Stimulated activated CD8-positive, alpha-beta memory T cell treated with anti-CD3 and anti-CD28 coated beads, Interleukin-4, amount 100 ng/mL, for 24 hours (primary cell): ENCODE data around the gene VDR.
"Not testable (repeated sequence)": the region's sequence is repeated elsewhere in the genome, so short reads cannot be mapped to it uniquely, and the experiment has no call there.

Experiments used
- DNase-seq: peaks from one replicate; pipeline ENCODE4 v3.0.0-alpha.2; 2020; ENCODE audit warnings: low read depth

VDR gene

DNA sequence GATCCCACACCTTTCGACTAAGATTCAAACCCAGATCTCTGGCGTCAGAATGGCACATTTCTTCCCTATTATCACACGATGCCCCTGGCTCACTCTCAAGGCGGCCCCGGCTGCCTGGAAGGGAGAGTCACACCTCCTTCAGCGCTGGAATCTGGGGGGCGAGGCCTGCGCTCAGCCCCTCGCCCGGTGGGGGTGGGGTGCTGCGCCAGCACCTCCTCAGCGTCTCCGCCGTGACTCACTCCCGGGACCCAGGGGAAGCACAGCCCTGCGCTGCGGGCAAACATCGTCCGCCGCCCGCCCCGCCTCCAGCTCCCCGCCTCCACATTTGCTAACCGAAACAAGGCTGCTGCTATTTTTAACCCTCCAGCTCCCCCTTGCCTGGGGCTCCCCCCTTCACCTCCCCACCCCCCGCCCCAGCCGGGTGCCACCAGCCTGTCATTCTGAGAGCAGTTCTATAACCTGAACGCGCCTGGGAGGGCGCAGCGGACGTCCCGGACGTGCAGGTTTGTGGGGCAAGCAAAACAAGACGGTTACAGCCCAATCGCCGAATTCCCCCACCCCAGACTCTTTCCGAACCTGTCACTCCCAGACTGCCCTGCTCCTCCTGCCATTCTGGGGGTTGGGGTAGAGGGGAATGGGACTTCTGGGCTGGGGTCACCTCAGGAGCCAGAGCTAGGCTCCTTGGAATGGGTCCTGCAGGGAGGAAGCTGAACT, 91.8 kb downstream of the VDR start:
- DNase-seq, result peak; percentile 89

DNA sequence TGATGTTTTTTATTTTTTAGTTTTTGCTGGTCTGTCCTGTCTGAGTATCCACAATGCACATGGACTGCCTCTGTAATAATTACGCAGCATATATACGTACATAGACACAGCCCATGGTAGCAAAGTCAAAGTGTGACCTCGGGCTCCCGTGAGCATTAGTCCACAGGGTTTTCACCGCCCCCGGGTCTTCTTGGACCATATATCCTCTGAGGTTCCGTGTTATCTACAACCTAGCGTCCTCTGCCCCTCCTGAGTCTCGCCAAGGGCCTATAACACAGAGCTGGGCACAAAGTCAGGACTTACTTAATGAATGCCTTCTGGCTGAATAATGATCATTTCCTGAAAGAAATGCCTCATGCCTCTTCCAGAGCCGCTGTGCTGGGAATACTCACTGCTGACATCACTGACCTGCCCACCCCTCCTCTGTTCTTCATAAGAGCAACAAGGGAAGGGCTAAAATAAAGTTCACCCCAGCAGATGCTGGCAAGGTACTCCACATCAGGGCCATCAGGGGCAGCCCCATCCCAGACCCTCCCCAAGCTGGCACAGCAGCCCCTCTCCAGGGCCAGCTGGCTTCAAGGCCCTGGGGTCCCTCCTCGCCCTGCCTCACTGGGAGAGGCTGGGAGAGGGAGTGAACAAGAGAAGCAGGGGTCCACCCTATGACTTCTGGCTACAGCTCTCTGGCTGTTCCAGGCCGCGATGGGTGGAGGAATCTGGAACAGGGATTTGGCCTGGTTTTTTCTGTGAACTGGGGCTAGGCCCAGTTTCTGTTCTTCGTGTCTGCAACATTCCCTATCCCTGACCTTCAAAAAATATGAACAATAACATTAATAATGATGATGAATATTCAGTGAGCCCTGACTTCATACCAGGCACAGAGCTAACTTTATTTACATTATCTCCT, 93.0 kb downstream of the VDR start:
- DNase-seq, result no peak

GRCh38 chr12:47811072-47811396, 93.8 kb downstream of the VDR start:
- no peak for DNase-seq

- DNase-seq, result not testable (repeated sequence)
Observed at GRCh38 chr12:47809518-47809917, 95.3 kb downstream of the VDR start.

DNA sequence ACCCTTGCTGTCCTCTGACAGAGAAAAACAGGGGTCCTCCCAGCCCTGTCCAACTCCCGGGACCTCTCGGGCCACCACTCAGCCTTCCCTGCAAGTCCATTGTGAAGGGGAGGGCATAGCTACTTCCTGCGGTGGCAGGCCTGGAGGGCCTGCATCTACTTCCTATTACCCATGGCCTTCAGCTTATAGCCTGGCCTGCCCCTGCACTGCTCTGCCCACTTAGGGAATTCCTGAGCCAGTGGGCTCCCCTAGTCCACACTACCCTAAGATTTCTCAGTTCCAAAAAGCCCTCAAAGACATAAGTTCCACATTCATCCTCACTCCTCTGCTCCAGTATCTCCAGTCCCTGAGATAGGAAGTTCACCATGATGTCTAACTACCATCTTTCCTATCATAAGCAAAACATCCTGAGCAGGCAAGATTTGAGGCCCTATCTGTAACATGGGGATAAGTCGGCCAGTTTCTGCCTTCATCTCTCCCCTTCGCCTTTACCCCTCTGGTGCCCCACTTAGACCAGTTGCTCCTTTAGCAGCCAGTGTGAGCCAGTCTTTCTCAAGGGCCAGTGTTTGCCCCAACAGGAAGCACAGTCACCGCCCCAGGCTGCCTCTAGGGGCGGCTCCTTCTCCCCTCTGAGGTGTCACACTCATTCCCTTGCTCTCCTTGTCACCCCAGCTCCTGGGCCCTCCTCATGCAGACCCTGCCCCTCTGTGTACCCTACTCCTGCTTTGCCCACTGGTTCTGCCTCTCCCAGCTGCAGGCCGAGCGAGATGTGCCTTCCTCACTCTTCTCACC, 96.0 kb downstream of the VDR start:
- DNase-seq, result no peak

- peak; percentile 78 for DNase-seq
Observed at GRCh38 chr12:47808050-47808449, 96.7 kb downstream of the VDR start.

DNA sequence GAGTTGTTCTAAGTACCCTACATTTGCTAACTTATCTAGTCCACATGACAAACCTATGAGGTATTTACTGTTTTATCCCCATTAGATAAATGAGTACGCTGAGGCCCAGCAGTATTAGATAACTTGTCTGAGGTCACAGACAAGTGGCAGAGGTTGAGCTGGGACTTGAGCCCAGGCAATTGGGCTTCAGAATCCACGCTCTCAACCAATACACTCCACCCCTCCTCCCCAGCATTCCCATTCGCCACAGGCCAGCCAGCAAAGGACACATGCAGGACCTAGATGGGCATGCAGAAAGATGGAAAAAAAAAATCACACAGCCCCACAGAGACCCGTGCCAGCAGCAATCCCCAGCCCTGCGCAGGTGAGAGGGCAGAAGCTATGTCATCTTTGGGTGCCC, 97.5 kb downstream of the VDR start:
- DNase-seq, result no peak

DNA sequence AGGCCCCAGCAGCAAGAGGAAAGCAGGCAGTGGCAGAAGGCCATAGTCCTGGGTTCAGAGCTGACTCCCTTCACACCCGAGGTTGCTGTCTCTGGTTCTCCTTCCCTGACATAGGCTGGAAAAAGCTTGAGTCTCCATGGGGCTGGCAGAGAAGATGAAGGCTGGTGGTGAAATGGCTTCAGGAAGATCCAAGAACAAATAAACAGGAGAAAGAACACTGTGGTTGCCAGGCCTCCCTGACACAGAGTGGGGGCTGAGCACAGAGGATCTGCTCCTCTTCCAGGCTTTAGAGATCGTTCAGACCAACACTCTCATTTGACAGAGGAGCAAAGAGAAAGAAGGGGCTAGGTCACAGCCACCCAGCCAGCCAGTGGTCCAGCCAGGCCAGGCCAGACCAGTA, 99.4 kb downstream of the VDR start:
- no peak for DNase-seq

GRCh38 chr12:47804171-47804570, 100.6 kb downstream of the VDR start:
- DNase-seq, result no peak

DNA sequence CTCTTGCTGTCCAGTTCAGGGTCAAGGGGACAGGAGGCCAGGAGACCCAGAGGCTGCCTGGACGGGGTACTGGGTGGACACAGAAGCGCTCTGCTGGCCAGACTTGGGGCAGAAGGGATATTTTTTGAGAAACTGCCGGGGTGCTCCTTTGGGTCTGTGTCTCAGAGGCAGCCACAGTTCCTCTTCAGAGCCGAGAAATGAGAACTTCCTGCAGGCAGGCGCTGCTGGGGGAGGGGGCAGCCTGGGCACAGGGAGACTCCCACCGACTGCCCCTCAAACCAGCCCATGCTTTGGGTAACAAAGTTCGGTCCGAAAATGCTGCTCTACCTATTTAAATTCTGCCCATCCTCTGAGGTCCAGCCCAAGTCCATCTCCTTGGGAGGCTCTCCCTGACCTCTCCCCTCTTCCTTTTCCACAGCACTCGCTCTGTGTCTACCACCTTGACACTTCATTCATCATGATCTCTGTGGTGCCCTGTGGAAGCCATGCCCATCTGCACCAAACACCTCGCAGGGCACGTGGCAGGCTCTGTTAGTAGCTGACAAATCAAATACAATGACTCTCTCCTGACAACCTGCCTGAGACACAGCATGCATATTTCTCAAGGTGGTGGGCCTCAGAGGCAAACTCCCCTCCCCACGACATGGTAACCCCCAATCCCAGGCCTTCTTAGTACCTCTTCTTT, 101.5 kb downstream of the VDR start:
- no peak for DNase-seq

DNA sequence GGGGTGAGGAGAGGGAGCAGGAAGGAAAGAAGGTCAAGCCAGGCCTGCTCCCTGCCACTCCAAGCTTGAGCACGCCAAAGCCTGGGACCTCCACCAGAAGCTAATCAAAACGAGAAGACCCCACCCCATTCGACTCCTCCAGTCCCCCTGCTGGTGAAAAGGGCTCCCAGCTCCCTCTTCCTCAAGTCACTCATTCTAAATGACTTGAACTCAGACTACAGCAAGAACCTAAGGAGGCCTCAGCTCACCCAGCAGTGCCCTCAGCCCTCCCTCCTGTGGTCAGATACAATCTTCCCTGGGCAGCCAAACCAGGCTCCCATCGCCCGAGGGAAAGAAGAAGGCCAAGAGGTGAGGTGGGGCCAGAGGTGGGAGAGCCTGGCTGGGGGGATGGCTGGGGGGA, 102.5 kb downstream of the VDR start:
- DNase-seq, result no peak

DNA sequence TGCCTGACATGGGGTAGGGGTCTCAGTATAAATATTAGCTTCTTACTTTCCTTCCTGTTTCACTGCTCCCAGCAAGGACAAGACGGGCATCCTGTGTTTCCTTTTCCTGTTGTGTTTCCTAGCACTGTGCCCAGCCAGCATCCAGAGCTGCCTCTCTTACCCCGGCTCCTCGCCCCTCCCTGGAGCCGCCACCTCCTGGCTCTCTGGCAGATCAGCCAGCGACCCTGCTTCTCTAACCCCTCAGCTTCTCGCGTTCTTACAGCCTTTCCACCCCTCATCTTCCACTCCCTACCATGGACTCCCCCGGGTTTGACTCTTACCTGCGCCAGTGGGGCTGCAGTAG, 102.9 kb downstream of the VDR start:
- DNase-seq, result no peak

- DNase-seq, result no peak
Observed at GRCh38 chr12:47801170-47801903, 103.5 kb downstream of the VDR start.

DNA sequence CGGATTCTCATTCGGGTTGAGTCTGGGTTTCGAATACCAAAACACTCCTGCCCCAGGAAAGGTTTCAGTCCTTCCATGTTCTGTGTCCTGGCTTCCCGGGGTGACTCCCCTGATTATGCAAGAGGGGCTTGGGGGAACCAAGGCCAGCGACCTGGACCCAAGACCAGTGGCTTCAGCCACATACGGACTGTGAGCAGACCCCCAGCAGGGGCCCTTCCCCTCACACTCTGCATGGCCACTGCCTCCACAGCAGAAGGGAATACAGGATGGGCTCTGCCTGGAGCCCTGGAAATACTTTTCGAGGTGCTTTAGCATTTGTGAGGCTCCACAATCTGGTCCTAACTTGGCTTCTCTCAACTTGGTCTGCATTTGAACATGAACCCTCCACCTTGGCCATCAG, 104.2 kb downstream of the VDR start:
- no peak for DNase-seq

GRCh38 chr12:47799357-47799955, 105.3 kb downstream of the VDR start:
- DNase-seq, result no peak

DNA sequence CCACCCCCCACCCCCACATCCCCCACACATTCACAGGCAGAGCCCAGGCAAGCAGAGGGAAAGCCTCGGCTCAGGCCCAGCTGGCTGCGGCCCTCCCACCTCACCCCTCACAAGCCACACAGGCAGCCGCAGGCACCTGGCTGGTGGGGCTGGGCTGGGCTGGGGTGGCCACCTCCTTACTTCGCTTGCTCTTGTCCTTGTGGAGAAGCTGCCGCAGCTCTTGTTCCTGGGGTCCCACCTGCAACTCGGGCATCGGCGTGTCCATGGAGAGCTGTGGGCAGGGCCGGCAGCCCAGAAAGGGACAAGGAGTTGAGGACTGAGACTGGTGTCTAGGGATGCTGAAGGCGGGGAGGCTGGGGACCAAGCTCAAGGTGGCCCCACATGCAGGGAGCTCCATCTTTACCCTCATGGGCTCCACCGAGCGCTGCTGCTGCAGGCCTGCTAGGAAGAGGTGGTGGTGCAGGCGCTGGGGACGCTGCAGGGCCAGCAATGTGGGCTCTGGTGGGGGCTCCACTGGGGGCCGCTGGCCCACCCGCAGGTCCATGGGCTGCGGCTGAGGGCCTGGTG, 106.3 kb downstream of the VDR start:
- DNase-seq, result no peak

- DNase-seq, result no peak
Observed at GRCh38 chr12:47797441-47797840, 107.4 kb downstream of the VDR start.

DNA sequence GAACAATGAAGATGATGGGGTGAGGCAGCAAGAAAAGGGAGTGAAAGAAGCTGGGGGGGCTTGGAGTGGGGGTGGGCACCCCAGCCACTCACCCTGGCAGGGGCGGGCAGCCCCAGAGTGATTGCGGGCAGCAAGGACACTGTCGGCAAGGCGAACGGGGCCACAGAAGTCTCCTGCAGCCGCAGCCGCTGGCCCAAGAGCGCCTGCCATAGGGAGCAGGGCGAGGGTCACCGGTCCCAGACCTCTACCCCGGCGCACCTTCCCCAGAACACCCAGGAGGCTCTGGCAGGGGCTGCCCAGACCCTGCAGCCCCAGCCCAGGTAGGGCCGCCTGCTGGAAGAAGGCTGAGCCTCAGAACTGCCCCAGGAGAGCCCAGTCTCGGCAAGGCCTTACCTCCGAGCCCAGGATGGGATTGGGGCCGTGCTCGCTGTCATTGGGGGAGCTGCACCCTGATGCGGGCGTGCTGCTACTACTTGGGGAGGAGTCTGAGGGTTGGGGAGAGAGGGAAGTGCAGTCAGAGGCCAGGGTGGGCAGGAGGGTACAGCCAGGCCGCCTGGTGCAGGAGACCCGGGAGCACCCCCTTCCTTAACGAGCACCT, 108.9 kb downstream of the VDR start:
- DNase-seq, result no peak

- no peak for DNase-seq
Observed at GRCh38 chr12:47795121-47795813, 109.5 kb downstream of the VDR start.

DNA sequence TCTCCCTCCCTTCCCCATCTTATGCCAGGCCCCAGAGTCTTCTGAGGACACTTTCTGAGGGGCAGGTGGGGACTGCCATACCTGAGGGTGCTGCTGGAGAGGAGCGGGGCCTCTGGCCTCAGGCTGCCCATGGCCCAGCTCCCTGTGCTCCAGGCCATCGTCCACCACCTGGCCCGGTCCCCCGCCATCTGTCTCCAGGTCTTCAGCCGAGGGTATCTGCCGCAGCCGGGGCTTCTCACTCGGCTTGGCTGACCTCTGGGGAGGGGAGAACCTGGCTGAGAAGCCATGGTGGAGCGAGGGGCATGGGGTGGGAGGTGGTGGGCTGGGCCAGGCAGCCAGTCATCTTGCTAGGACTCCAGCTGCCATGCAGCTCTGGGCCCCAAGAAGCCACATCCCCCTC, 110.1 kb downstream of the VDR start:
- no peak for DNase-seq
